CD4-positive, alpha-beta T cell (primary cell): ENCODE results near the gene UPB1. TPM values are rescaled to one million over a fixed set of nuclear protein-coding genes. Genes with fewer than 3 reads are reported as not detected.

Source experiments
- ATAC-seq: fragments of 200-7000 bp; cut with Tn5 transposase; one replicate; pipeline ENCODE4 v1.10.0; 2022; ENCODE audit warnings: mild to moderate bottlenecking; ENCODE audit not compliant: poor library complexity
- CTCF ChIA-PET: fragments of 350-600 bp; sonication (Branson Sonifier 250); formaldehyde crosslinking; loops from one replicate; lab custom pipeline; 2021; ENCODE audit warnings: antibody characterized with exemption, inconsistent platforms; lab: Charles Lee
- POLR2A ChIA-PET: fragments of 350-600 bp; sonication (Branson Sonifier 250); formaldehyde crosslinking; loops from one replicate; lab custom pipeline; 2021; ENCODE audit warnings: antibody characterized with exemption, inconsistent platforms; lab: Charles Lee
- DNase-seq, 14 experiments: peaks; one replicate each; pipeline ENCODE4 v3.0.0-alpha.2; 2013 to 2020; ENCODE audit warnings: mixed read lengths in 2 of 14
- H3K27ac ChIP-seq, 2 donors: one replicate each; pipeline versions ENCODE4 v1.5.1 to v1.7.0; 2013; ENCODE audit warnings: low read length in 2 of 2, low read depth in 1 of 2, mild to moderate bottlenecking in 1 of 2
- H3K27me3 ChIP-seq, 2 experiments: 1 replicate in 1 of 2; 2 replicates in 1 of 2; pipeline versions ENCODE4 v1.6.1 to v1.7.0; 2013; ENCODE audit warnings: low read length in 2 of 2, control low read depth in 1 of 2, mild to moderate bottlenecking in 1 of 2, moderate library complexity in 1 of 2; ENCODE audit not compliant: insufficient read depth in 2 of 2, control insufficient read depth in 1 of 2
- H3K36me3 ChIP-seq: one replicate; pipeline ENCODE4 v1.6.1; 2013; ENCODE audit warnings: low read length, control low read depth; ENCODE audit not compliant: insufficient read depth
- H3K4me1 ChIP-seq: one replicate; pipeline ENCODE4 v1.6.1; 2013; ENCODE audit warnings: low read length, control low read depth; ENCODE audit not compliant: insufficient read depth
- H3K4me3 ChIP-seq: one replicate; pipeline ENCODE4 v1.5.1; 2013; ENCODE audit warnings: mild to moderate bottlenecking, low read length, moderate library complexity
- H3K9me3 ChIP-seq, 2 experiments: 1 replicate in 1 of 2; 2 replicates in 1 of 2; pipeline versions ENCODE4 v1.6.1 to v1.7.0; 2013; ENCODE audit warnings: low read length in 2 of 2, mild to moderate bottlenecking in 2 of 2, control low read depth in 1 of 2, moderate library complexity in 1 of 2; ENCODE audit not compliant: control insufficient read depth in 1 of 2, insufficient read depth in 1 of 2
- H3K27ac Mint-ChIP-seq: one replicate; pipeline ENCODE4 v1.8.0; 2020; ENCODE audit warnings: mixed read lengths
- H3K27me3 Mint-ChIP-seq: one replicate; pipeline ENCODE4 v1.8.0; 2021; ENCODE audit warnings: mixed read lengths
- H3K36me3 Mint-ChIP-seq: one replicate; pipeline ENCODE4 v1.8.0; 2021; ENCODE audit warnings: low read depth, mixed read lengths
- H3K4me1 Mint-ChIP-seq: one replicate; pipeline ENCODE4 v1.8.0; 2021; ENCODE audit warnings: low read depth, mixed read lengths
- H3K4me3 Mint-ChIP-seq: one replicate; pipeline ENCODE4 v1.8.0; 2020; ENCODE audit warnings: mild to moderate bottlenecking, mixed read lengths
- H3K9me3 Mint-ChIP-seq: one replicate; pipeline ENCODE4 v1.8.0; 2020; ENCODE audit warnings: mixed read lengths
- intact Hi-C, 2 experiments: fragments of 100-400 bp; cut with DNase I in 1 of 2; cut with micrococcal nuclease in 1 of 2; formaldehyde crosslinking; loops; one replicate each; pipeline versions ENCODE4 v1.15.1 to v1.9.0; 2023 to 2025; cut with DNase I, micrococcal nuclease
- total RNA-seq, 174 experiments: library from RNA in 2 of 174; stranded (reverse) in 2 of 174; gene quantifications; one replicate each; pipeline ENCODE4 v1.2.3 and lab custom pipeline; 2021 to 2026
- TF ChIP-seq, protein P1 (sequence below): fragments of 200-600 bp; IDR thresholded peaks from one replicate; pipeline ENCODE4 v1.8.0; 2022; ENCODE audit warnings: antibody characterized with exemption, mild to moderate bottlenecking

The UPB1 gene
- total RNA-seq, 2 experiments from 2014 or later: 2.7 to 3.7 TPM

DNA sequence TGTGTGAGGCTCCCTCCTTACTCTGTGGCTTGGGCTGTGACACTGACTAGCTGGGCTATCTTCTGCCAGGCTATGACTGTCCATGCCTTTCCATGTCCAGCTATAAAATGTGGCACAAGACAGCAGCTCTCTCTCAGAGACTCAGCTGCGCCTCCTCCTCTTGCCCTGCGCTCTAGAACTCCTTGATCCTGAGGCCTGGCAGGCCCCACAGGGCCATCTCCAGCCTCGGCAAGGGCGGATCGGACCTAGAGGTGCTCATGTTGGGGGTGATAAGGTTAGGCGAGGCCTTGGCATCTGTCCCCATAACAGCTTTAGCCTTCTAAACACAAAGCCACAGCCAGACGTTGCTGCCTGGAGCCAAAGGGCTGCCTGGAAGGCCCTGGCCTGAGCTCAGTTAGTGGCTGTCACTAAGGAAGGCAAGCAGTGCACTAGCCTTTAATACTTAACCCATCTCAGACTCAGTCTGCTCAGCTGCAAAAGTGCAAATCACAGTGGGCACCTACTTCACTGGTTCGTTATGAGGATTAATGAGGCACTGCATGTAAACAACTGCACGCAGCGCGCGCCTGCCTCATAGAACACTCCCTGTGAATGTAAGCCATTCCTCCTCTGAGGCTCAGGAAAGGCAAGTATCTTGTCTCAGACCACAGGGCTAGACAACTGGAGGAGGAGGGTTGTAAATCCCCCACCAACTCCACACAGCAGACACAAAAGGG is 58.6 kb downstream of the UPB1 start:
- peak overlapping the region in 1 of 2 donors; percentile 84 for H3K27ac ChIP-seq
- intact Hi-C loops: loop anchor here in 1 of 2 experiments (5.0 to 10.0 kb wide), 4 partner anchors 639 to 1879 kb away; partner anchors contain the start of genes RAB36 and RSPH14
- ChIA-PET CTCF (no interaction called here), POLR2A (interaction anchor here (2.4 kb wide), 1 partner anchor 127 kb away, joined by 17 read pairs; the partner anchor contains the start of gene ADORA2A)
- Mint-ChIP-seq H3K27ac (peak overlapping the region; percentile 80), H3K4me1 (peaks cover 71% of the 10 kb centered on the region), H3K27me3 (no peaks in the 10 kb centered on the region), H3K9me3 (no peaks in the 10 kb centered on the region), H3K4me3 (peak overlapping the region; percentile 94), H3K36me3 (peaks cover 60% of the 10 kb centered on the region)
- no peak for ATAC-seq
- peaks cover 28% of the 10 kb centered on the region for H3K36me3 ChIP-seq
- no peaks in the 10 kb centered on the region for H3K9me3 ChIP-seq
- no peaks in the 10 kb centered on the region for H3K27me3 ChIP-seq
- TF ChIP-seq, protein P1, sequence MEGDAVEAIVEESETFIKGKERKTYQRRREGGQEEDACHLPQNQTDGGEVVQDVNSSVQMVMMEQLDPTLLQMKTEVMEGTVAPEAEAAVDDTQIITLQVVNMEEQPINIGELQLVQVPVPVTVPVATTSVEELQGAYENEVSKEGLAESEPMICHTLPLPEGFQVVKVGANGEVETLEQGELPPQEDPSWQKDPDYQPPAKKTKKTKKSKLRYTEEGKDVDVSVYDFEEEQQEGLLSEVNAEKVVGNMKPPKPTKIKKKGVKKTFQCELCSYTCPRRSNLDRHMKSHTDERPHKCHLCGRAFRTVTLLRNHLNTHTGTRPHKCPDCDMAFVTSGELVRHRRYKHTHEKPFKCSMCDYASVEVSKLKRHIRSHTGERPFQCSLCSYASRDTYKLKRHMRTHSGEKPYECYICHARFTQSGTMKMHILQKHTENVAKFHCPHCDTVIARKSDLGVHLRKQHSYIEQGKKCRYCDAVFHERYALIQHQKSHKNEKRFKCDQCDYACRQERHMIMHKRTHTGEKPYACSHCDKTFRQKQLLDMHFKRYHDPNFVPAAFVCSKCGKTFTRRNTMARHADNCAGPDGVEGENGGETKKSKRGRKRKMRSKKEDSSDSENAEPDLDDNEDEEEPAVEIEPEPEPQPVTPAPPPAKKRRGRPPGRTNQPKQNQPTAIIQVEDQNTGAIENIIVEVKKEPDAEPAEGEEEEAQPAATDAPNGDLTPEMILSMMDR: no peak
- H3K4me1 ChIP-seq: peaks cover 43% of the 10 kb centered on the region
- DNase-seq: peak in 2 of 14 experiments; percentile 27 to 31
- peak overlapping the region; percentile 78 for H3K4me3 ChIP-seq

DNA sequence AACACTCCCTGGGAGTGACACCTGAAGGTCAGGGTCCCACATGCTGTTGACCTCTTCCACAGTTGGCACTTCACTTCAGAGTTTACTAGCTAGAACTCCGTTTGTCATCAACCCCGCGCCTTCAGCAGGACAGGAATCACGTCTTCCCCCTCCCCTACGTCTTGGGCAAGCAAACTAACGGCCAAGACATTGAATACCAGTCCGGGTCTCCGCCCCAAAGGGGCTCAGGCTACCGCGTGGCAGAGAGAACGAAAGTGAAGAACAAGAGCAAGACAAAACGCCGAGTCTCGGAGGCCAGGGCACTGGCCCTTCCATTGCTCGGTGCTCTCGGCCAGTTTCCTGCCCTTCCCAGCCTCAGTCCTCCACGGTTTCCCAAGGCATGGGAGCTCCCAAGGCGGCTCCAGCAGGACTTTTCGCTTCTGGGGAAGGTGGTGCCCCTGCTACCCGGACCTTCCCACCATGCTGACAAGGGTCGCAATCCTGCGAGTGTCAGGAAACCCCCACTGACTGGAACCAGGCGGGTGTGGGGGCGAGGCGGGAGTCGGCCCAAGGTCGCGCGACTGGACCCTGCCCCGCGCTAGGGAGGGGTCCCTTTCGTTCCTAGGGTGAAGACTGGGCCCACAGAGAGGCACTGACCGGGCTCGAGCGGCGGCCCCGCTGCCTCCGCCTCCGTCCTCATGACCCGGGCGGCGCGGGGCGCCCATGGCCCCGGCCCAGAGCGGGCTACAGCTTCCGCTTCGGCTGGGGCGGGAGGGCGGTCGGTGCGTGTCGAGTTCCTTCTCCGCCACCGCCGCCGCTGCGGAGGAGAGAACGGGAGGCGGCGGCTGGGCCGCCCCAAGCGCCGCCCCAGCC is 59.4 kb downstream of the UPB1 start, which contains the start of gene GUCD1:
Gene GUCD1, minus strand, starts transcription at position 826 of the 852 bp plus-strand sequence. Its CDS starts 147 bp downstream, at position 679.
- H3K27me3 ChIP-seq: no peaks in the 10 kb centered on the region
- peaks cover 49% of the 10 kb centered on the region for H3K4me1 ChIP-seq
- peak within 1 kb of the TSS; percentile 97 to 98 for H3K27ac ChIP-seq
- ChIA-PET CTCF (no interaction called here), POLR2A (interaction anchor here (0.6 to 2.4 kb wide), 8 partner anchors 13 to 697 kb away, joined by 3 to 17 read pairs (median 4); partner anchors contain the start of gene ADORA2A)
- peaks cover 63% of the 10 kb centered on the region for H3K36me3 Mint-ChIP-seq
- no peaks in the 10 kb centered on the region for H3K27me3 Mint-ChIP-seq
- ATAC-seq (no peak), DNase-seq (peak in 9 of 14 experiments; percentile 2 to 25 (median 7))
- TF ChIP-seq, protein P1: no peak
- intact Hi-C loops: loop anchor here in 1 of 2 experiments (1.0 to 10.0 kb wide), 6 partner anchors 284 to 1878 kb away; partner anchors contain the start of genes DERL3, RAB36, RSPH14 and SPECC1L
- H3K4me3 ChIP-seq: peak within 1 kb of the TSS; percentile 78
- no peaks in the 10 kb centered on the region for H3K9me3 ChIP-seq
- peak within 1 kb of the TSS; percentile 89 for H3K27ac Mint-ChIP-seq
- H3K4me1 Mint-ChIP-seq: peaks cover 79% of the 10 kb centered on the region
- no peaks in the 10 kb centered on the region for H3K9me3 Mint-ChIP-seq
- H3K36me3 ChIP-seq: peaks cover 31% of the 10 kb centered on the region
- peak within 1 kb of the TSS; percentile 97 for H3K4me3 Mint-ChIP-seq
